Sigmoid colon (tissue), 7 donors: ENCODE measurements around the gene EPHA1. TPM values are rescaled to one million over a fixed set of nuclear protein-coding genes. Genes with fewer than 3 reads are reported as not detected.

Source experiments
- DNase-seq: peaks from one replicate; pipeline ENCODE4 v3.0.0-alpha.2; 2019
- H3K27ac ChIP-seq, 4 donors: fragments of 200-600 bp; sonication (generic); one replicate each; pipeline ENCODE4 v1.5.1; 2016 to 2019; ENCODE audit warnings: mild to moderate bottlenecking in 1 of 4
- H3K27me3 ChIP-seq, 3 donors: fragments of 200-600 bp; sonication (generic); one replicate each; pipeline ENCODE4 v1.5.1; 2019; ENCODE audit warnings: mild to moderate bottlenecking in 1 of 3
- H3K36me3 ChIP-seq, 4 donors: fragments of 200-600 bp; sonication (generic); one replicate each; pipeline ENCODE4 v1.5.1; 2016 to 2019
- H3K4me1 ChIP-seq, 4 donors: fragments of 200-600 bp; sonication (generic); one replicate each; pipeline ENCODE4 v1.5.1; 2017 to 2019
- H3K4me3 ChIP-seq, 4 donors: fragments of 200-600 bp; sonication (generic); one replicate each; pipeline ENCODE4 v1.5.1; 2017 to 2019; ENCODE audit warnings: mild to moderate bottlenecking in 2 of 4, moderate library complexity in 1 of 4
- H3K9me3 ChIP-seq, 4 donors: fragments of 200-600 bp in 3 of 4; sonication (generic) in 3 of 4; one replicate each; pipeline versions ENCODE4 v1.5.1 to v1.6.1; 2013 to 2019
- CTCF ChIP-seq, 4 experiments: fragments of 450-650 bp in 3 of 4; fragments of 200-600 bp in 1 of 4; IDR thresholded peaks; one replicate each; pipeline ENCODE4 v1.5.1; 2016 to 2019; ENCODE audit warnings: antibody characterized with exemption in 4 of 4, mild to moderate bottlenecking in 3 of 4, moderate library complexity in 2 of 4
- EP300 ChIP-seq, 4 donors: sonication (generic); formaldehyde crosslinking; IDR thresholded peaks; one replicate each; pipeline ENCODE4 v1.6.1; 2017; ENCODE audit warnings: antibody characterized with exemption in 4 of 4
- POLR2A ChIP-seq, 2 donors: fragments of 450-650 bp; IDR thresholded peaks; one replicate each; pipeline ENCODE4 v1.6.1; 2016; ENCODE audit warnings: antibody characterized with exemption in 2 of 2, mild to moderate bottlenecking in 2 of 2, moderate library complexity in 2 of 2
- POLR2AphosphoS5 ChIP-seq, 4 donors: sonication (generic); formaldehyde crosslinking; IDR thresholded peaks; one replicate each; pipeline ENCODE4 v1.6.1; 2017; ENCODE audit warnings: antibody characterized with exemption in 4 of 4
- WGBS, 2 donors: extraction: QIAGEN DNeasy Blood & Tissue Kit; methylation state at CpG; one replicate each; pipeline ENCODE4 v1.1.7; 2013; 5-methylcytosine and 5-hydroxymethylcytosine counted together
- intact Hi-C: fragments of 100-400 bp; cut with DNase I; formaldehyde crosslinking; loops from one replicate; pipeline ENCODE4 v1.15.1; 2023
- polyA plus RNA-seq, 3 donors: library from polyadenylated mRNA; stranded (reverse); fragments of 200-250 nt; gene quantifications; one replicate each; pipeline ENCODE4 v1.2.3, GENCODE V29; 2013
- total RNA-seq, 4 donors: library from RNA; depleted of rRNA; stranded (reverse); fragments of >200 nt; gene quantifications; one replicate each; pipeline ENCODE4 v1.1.0, GENCODE V29; 2016
- donor health status: healthy with polysubstance abuse.
- donor health status: Bipolar disorder and iron deficiency.
- donor health status: healthy.

The EPHA1 gene
- total and polyA plus RNA-seq, 7 donors = 0.14 to 10.2 (median 1.5) TPM; not detected in 2

GRCh38 chr7:143355450-143356385 is 52.9 kb downstream of the EPHA1 start:
- H3K27ac ChIP-seq = no peak overlapping the region
- no peaks in the 10 kb centered on the region for H3K27me3 ChIP-seq
- intact Hi-C loops = no loop called here
- peaks cover 0 to 8% (median 0%) of the 10 kb centered on the region in 4 donors for H3K36me3 ChIP-seq
- WGBS, 2 donors = 91 to 92% methylated on average over 16 of the region's 16 CpGs
- no peak for DNase-seq
- H3K4me3 ChIP-seq = no peak overlapping the region
- H3K9me3 ChIP-seq = no peaks in the 10 kb centered on the region
- no peak for TF ChIP-seq POLR2AphosphoS5 (IDR thresholded peaks at IDR 0.05)
- TF ChIP-seq POLR2A (IDR thresholded peaks at IDR 0.05) = no peak
- TF ChIP-seq EP300 (IDR thresholded peaks at IDR 0.05) = no peak
- TF ChIP-seq CTCF (IDR thresholded peaks at IDR 0.05) = no peak
- peaks cover 0 to under 1% (median 0%) of the 10 kb centered on the region in 4 donors for H3K4me1 ChIP-seq

GRCh38 chr7:143354965-143355364 is 53.7 kb downstream of the EPHA1 start:
- intact Hi-C loops = no loop called here
- Histone ChIP-seq H3K27ac (no peak overlapping the region), H3K9me3 (no peaks in the 10 kb centered on the region), H3K27me3 (no peaks in the 10 kb centered on the region), H3K4me1 (no peaks in the 10 kb centered on the region), H3K4me3 (no peak overlapping the region), H3K36me3 (peaks cover 0 to 8% (median 0%) of the 10 kb centered on the region in 4 donors)
- TF ChIP-seq CTCF (IDR thresholded peaks at IDR 0.05) = no peak
- no peak for TF ChIP-seq POLR2A (IDR thresholded peaks at IDR 0.05)
- no peak for TF ChIP-seq EP300 (IDR thresholded peaks at IDR 0.05)
- no peak for TF ChIP-seq POLR2AphosphoS5 (IDR thresholded peaks at IDR 0.05)
- DNase-seq = no peak
- 80 to 85% methylated on average over 8 of the region's 8 CpGs for WGBS, 2 donors

GRCh38 chr7:143354376-143354775 is 54.3 kb downstream of the EPHA1 start:
- no peaks in the 10 kb centered on the region for H3K27me3 ChIP-seq
- TF ChIP-seq CTCF (IDR thresholded peaks at IDR 0.05) (no peak), EP300 (IDR thresholded peaks at IDR 0.05) (no peak), POLR2AphosphoS5 (IDR thresholded peaks at IDR 0.05) (no peak), POLR2A (IDR thresholded peaks at IDR 0.05) (no peak)
- intact Hi-C loops = no loop called here
- 92 to 93% methylated on average over 8 of the region's 8 CpGs for WGBS, 2 donors
- H3K4me1 ChIP-seq = no peaks in the 10 kb centered on the region
- no peak overlapping the region for H3K27ac ChIP-seq
- H3K36me3 ChIP-seq = peaks cover 0 to 8% (median 0%) of the 10 kb centered on the region in 4 donors
- H3K4me3 ChIP-seq = no peak overlapping the region
- no peaks in the 10 kb centered on the region for H3K9me3 ChIP-seq
- DNase-seq = no peak

- no peak for DNase-seq
- WGBS, 2 donors = 88 to 90% methylated on average over 11 of the region's 11 CpGs
- Histone ChIP-seq H3K4me3 (no peak overlapping the region), H3K27ac (no peak overlapping the region), H3K4me1 (no peaks in the 10 kb centered on the region), H3K9me3 (no peaks in the 10 kb centered on the region), H3K36me3 (peaks cover 0 to 8% (median 0%) of the 10 kb centered on the region in 4 donors), H3K27me3 (no peaks in the 10 kb centered on the region)
- intact Hi-C loops = no loop called here
- TF ChIP-seq EP300 (IDR thresholded peaks at IDR 0.05) = no peak
- TF ChIP-seq POLR2AphosphoS5 (IDR thresholded peaks at IDR 0.05) = no peak
- TF ChIP-seq CTCF (IDR thresholded peaks at IDR 0.05) = no peak
- no peak for TF ChIP-seq POLR2A (IDR thresholded peaks at IDR 0.05)
These were observed 56.1 kb downstream of the EPHA1 start for GRCh38 chr7:143352531-143353002.
